ENCODE measurements around the gene DNM1. TPM values are rescaled to one million over a fixed set of nuclear protein-coding genes. Genes with fewer than 3 reads are reported as not detected.
"Not testable (repeated sequence)": the region's sequence is repeated elsewhere in the genome, so short reads cannot be mapped to it uniquely, and the experiment has no call there.

Gene DNM1
- total RNA-seq, 1 experiment from 2014 or later = 20.0 TPM

DNA sequence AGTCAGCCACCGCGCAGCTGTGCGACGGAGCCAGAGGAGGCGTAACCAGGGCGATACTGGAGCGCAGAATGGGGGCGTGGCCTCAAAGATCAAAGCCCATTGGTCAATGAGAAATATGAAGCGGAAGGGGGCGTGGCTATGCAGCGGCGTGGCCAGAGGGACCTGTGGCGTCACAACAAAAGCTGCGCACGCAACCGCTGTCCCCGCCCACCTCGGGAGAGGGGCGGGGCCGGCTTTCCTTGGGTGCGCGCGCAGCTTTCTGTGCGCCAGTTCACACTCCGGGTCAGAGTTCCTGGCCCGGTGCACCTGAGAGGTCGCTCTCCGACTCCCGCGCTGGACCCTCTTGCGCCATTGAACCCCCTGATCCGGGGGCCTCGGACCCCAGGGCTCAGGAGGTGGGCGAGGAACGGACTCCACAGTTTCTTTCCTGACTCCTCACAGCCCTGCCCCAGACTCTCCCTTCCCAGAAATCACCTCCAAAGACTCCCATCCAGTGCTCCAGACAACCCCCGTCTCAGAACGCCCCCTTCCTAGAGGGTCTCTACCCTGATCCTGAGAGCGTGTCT lies 72.9 kb downstream of the DNM1 start, which contains the start of gene SWI5:
Gene SWI5 (plus strand): TSS at position 269 of the 566 bp plus-strand sequence.
- DNase-seq (ENCODE audit: low spot score) = peak; percentile 99

DNA sequence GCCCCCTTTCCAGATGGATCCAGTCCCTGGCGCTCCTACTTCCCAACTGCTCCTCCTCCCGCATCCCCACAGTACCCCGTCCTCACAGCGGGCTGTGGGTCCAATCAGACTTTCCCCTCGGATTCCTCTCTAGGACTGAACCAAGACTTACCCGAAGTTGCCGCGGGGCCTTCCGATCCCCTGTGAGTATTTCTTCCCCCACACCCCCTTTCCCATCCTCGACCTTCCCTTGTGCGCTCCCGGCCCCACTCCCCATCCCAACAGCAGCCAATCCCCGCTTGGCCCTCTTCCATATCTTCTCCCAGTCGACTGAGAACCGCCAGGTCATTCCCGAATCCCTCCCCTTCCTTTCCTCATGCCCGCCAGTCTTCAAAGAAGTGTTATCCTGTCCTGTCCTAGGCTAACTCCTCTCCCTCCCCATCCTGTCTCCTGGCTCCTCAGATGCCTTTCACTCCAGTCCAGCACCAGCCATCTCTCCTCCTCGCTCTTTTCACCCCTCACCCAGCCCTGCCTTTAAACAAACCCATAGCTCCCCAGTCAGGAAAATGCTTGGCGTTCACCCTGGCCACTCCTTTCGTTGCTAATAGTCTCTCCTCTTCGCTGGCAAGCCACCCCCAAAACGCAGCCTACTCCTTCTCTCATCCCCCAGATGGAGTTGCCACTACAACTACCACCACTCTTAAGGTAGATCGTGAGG lies 73.5 kb downstream of the DNM1 start:
- no peak for DNase-seq (ENCODE audit: low spot score)

DNA sequence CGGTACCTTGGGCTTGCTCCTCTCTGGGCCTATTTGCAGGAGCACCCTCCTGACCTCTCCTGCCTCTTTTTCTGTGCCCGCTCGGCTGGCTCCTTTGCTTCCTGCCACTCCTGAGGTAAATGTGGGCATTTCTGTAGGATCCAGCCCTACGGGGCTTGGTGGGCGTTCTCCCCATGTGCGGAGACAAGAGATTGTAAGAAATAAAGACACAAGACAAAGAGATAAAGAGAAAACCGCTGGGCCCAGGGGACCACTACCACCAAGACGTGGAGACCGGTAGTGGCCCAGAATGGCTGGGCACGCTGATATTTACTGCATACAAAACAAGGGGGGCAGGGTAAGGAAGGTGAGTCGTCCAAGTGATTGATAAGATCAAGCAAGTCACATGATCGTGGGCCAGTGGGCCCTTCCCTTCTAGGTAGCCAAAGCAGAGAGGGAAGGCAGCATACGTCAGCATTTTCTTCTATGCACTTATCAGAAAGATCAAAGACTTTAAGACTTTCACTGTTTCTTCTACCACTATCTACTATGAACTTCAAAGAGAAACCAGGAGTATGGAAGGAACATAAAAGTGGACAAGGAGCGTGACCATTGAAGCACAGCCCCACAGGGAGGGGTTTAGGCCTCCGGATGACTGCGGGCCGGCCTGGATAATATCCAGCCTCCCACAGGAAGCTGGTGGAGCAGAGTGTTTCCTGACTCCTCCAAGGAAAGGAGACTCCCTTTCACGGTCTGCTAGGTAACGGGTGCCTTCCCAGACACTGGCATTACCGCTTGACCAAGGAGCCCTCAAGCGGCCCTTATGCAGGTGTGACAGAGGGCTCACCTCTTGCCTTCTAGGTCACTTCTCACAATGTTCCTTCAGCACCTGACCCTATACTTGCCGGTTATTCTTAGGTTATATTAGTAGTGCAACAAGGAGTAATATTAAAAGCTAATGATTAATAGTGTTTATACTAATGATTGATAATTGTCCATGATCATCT lies 76.2 kb downstream of the DNM1 start:
- not testable (repeated sequence) for DNase-seq (ENCODE audit: low spot score)

DNA sequence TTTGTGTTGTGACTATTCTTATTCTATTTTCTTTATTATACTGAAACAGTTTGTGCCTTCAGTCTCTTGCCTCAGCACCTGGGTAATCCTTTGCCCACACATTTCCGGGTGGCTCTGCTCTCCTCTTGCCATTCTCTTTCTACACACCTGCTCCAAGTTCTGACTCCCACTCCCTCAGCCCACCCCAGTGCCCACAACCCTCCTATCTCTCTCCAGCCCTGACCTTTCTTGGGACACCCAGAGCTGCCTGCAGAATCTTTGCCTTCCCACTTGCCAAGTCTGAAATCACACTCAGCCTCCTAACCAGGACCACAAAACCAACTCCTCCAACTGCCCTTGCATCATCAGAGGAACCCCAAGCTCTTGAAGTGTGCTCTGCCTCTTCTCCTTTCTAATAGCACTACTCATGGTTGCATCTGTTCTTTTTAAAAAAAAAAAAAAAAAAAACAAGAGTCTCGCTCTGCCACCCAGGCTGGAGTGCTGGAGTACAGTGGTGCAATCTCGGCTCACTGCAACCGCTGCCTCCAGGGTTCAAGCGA lies 77.0 kb downstream of the DNM1 start:
- DNase-seq (ENCODE audit: low spot score) = no peak

DNA sequence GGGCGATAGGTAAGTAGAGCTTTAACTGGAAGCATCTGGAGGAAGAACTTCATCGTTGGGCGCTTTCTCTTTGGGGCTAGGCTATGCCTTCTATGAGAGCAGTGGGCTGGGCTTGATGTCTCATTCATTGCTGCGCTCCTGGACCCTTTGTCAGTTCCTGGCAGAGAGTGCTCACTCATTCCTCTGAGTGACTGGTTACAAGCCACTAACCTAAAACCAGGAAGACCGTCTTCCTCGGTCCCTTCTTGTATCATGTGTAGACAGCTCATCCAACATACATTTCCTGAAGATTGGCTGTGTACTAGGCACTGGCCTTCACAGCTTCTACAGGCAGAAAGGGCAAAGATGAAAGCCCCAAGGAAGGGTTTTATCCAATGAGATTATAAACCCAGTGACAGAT lies 79.3 kb downstream of the DNM1 start:
- DNase-seq (ENCODE audit: low spot score) = no peak

- DNase-seq (ENCODE audit: low spot score) = no peak
Observed at GRCh38 chr9:128285033-128285784, 82.0 kb downstream of the DNM1 start.

GRCh38 chr9:128286440-128286839 lies 83.3 kb downstream of the DNM1 start:
- DNase-seq (ENCODE audit: low spot score) = no peak

GRCh38 chr9:128288273-128289004 lies 85.3 kb downstream of the DNM1 start:
- DNase-seq (ENCODE audit: low spot score) = no peak

DNA sequence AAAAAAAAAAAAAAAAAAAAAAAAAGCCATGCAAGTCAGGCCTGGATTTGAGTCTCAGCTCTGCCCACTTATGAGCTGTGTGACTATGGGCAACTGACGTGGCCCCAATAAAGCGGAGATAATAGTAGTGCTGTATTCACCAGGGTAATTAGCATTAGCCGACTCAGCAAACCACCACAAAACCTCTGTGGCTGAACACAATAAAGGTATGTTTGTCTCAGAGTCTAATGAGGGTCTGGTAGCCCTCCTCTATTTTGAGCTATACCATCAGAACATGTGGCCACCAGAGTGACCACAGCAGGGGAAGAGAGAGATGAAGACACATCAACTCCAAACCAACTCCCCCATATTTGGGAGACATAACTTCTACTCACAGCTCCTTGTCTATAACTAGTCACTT lies 88.8 kb downstream of the DNM1 start:
- no peak for DNase-seq (ENCODE audit: low spot score)

DNA sequence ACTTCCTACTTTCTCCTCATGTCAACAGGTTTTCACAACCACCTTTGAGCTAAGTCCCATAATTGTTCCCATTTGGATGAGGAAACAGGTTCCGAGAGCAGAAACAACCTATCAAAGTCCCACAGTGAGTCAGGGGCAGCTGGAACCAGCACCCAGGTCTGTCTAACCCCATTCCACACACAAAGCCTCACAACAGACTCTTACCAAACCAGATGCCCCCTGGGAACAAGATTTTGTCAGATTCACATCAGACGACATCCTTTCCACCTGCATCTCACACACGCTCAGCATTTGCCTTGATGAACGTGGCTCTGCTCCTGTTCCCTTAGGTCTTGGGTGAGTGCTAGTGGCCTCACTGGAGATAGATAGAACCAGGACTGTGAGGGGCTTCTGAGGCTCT lies 89.9 kb downstream of the DNM1 start:
- no peak for DNase-seq (ENCODE audit: low spot score)

DNA sequence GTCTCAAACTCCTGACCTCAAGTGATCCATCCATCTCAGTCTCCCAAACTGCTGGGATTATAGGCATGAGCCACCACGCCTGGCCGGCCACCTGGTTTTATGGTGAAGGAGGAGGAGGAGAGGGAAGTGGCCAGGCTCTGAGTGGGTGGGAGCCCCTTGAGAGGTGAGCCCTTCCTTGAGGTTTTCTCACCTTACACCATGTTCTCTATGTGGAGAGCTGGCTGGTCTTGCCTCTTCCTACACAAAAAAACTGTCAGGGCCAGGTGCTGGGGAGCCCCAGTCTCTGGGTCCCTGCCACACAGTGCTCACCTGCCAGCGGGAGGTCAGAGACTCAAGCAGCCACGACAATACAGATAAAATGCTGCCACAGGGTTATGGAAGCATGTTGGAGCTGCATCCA lies 91.0 kb downstream of the DNM1 start:
- DNase-seq (ENCODE audit: low spot score) = no peak

GRCh38 chr9:128296340-128297220 lies 93.4 kb downstream of the DNM1 start:
- no peak for DNase-seq (ENCODE audit: low spot score)

DNA sequence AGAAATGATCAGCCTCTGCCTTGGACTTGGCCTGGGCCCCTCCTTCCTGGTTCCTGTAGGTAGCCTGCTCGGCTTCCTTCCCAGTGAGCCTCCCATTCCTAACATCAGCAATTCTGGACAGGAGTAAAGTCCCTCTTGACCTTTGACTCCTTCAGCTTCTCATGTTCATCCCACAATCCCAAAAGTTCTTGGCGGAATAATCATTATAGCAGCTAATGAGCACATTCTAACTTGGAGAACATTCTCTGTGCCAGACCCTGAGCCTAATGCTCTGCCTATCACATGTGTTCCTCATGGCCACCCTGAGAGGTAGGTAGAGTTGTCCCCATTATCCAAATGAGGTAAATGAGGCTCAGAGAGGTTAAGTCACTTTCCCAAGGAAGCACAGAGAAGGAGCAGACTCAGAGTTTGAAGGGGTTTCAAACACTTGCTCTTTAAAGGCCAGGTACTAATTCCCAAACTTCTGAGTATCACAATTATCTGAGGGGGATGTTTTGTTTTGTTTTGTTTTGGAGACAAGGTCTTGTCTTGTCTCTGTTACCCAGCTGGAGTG lies 94.1 kb downstream of the DNM1 start:
- no peak for DNase-seq (ENCODE audit: low spot score)

GRCh38 chr9:128298535-128299482 lies 95.6 kb downstream of the DNM1 start:
- no peak for DNase-seq (ENCODE audit: low spot score)

GRCh38 chr9:128304136-128304970 lies 101.2 kb downstream of the DNM1 start:
- no peak for DNase-seq (ENCODE audit: low spot score)
